Stomach (tissue), 9 donors: Measurements from ENCODE around the gene NR2C1. TPM values are rescaled to one million over a fixed set of nuclear protein-coding genes. Genes with fewer than 3 reads are reported as not detected.

Source experiments
- DNase-seq, 2 donors: peaks; one replicate each; pipeline versions ENCODE4 v3.0.0 to v3.0.0-alpha.2; 2013 to 2019
- H3K27ac ChIP-seq, 5 donors: fragments of 200-600 bp in 4 of 5; sonication (generic) in 4 of 5; one replicate each; pipeline ENCODE4 v1.5.1; 2013 to 2019; ENCODE audit warnings: mild to moderate bottlenecking in 1 of 5, moderate library complexity in 1 of 5
- H3K27me3 ChIP-seq, 3 donors: fragments of 200-600 bp; sonication (generic); one replicate each; pipeline ENCODE4 v1.5.1; 2017 to 2019; ENCODE audit warnings: mixed run types in 1 of 3
- H3K36me3 ChIP-seq, 4 donors: fragments of 200-600 bp; sonication (generic); 1 replicate in 3 of 4; 2 replicates in 1 of 4; pipeline ENCODE4 v1.5.1; 2016 to 2019
- H3K4me1 ChIP-seq, 4 donors: fragments of 200-600 bp; sonication (generic); one replicate each; pipeline ENCODE4 v1.5.1; 2016 to 2019
- H3K4me3 ChIP-seq, 4 donors: fragments of 200-600 bp; sonication (generic) in 3 of 4; one replicate each; pipeline ENCODE4 v1.5.1; 2016 to 2019; ENCODE audit warnings: mild to moderate bottlenecking in 1 of 4
- H3K9me3 ChIP-seq, 4 donors: fragments of 200-600 bp; sonication (generic); one replicate each; pipeline ENCODE4 v1.5.1; 2016 to 2019
- EP300 ChIP-seq: sonication (generic); formaldehyde crosslinking; IDR thresholded peaks from one replicate; pipeline ENCODE4 v1.6.1; 2017; ENCODE audit warnings: antibody characterized with exemption
- POLR2A ChIP-seq, 4 donors: fragments of 450-650 bp; IDR thresholded peaks; one replicate each; pipeline ENCODE4 v1.6.1; 2016; ENCODE audit warnings: antibody characterized with exemption in 4 of 4, control low read depth in 2 of 4, mild to moderate bottlenecking in 1 of 4, moderate library complexity in 1 of 4
- POLR2AphosphoS5 ChIP-seq, 3 donors: sonication (generic); formaldehyde crosslinking; IDR thresholded peaks; one replicate each; pipeline ENCODE4 v1.6.1; 2016; ENCODE audit warnings: antibody characterized with exemption in 3 of 3
- WGBS, 5 donors: extraction: QIAGEN DNeasy Blood & Tissue Kit in 3 of 5; methylation state at CpG; one replicate each; pipeline versions ENCODE4 v1.1.5 to v1.1.7; 2013 to 2018; 5-methylcytosine and 5-hydroxymethylcytosine counted together
- intact Hi-C: fragments of 100-400 bp; cut with DNase I; formaldehyde crosslinking; loops from one replicate; pipeline ENCODE4 v1.15.1; 2023; ENCODE audit warnings: low total_unique reads
- polyA plus RNA-seq, 3 donors: library from polyadenylated mRNA; stranded (reverse); fragments of 200-250 nt; gene quantifications; one replicate each; pipeline ENCODE4 v1.2.3, GENCODE V29; 2013
- total RNA-seq, 5 donors: library from RNA; depleted of rRNA; stranded (reverse); fragments of >200 nt; gene quantifications; one replicate each; pipeline versions ENCODE4 v1.1.0 to v1.2.3, GENCODE V29; 2014 to 2016
- TF ChIP-seq, protein P1 (sequence below), 7 experiments: fragments of 450-650 bp in 4 of 7; fragments of 200-600 bp in 3 of 7; sonication (generic) in 3 of 7; IDR thresholded peaks; one replicate each; pipeline ENCODE4 v1.5.1; 2016 to 2019; ENCODE audit warnings: antibody characterized with exemption in 7 of 7, control low read depth in 2 of 7, mild to moderate bottlenecking in 1 of 7
- donor health status: healthy with polysubstance abuse.
- donor health status: Bipolar disorder and iron deficiency.
- donor health status: healthy.

Gene NR2C1
- total and polyA plus RNA-seq, 8 donors, result 8.7 to 76.4 (median 30.8) TPM

DNA sequence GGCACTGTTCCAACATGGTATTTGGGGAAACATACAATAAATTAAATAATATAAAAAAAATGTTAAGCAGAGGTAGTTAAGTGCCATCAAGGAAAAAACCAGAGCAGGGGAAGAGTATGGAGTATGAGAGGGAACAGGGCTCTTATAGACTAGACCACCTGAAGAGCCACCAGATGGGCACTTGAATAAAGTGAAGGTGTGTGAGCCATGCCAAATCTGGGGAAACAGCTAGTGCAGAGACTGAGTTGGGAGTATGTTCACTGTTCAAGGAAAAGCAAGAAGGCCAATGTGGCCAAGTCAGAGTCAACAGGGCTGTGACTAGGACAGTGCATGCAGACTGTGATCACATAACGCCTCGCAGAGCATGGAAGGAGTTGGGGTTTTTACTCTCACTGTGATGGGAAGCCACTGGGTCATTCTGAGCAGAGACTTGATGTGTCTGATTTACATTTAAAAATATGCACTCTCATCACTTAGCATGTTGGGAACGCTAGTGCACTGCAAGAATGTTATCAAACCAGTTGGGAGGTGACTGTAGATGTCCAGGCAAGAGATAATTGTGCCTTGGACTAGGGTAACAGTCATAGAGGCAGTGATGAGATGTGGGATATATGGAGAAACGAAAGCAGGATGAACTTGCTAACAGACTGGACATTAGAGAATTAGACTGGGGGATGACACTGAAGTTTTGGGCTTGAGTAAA is 95.5 kb downstream of the NR2C1 start:
- H3K9me3 ChIP-seq, result no peaks in the 10 kb centered on the region
- intact Hi-C loops, result no loop called here
- TF ChIP-seq EP300 (no peak), POLR2A (IDR thresholded peaks at IDR 0.05) (no peak), POLR2AphosphoS5 (IDR thresholded peaks at IDR 0.05) (no peak)
- TF ChIP-seq, protein P1, sequence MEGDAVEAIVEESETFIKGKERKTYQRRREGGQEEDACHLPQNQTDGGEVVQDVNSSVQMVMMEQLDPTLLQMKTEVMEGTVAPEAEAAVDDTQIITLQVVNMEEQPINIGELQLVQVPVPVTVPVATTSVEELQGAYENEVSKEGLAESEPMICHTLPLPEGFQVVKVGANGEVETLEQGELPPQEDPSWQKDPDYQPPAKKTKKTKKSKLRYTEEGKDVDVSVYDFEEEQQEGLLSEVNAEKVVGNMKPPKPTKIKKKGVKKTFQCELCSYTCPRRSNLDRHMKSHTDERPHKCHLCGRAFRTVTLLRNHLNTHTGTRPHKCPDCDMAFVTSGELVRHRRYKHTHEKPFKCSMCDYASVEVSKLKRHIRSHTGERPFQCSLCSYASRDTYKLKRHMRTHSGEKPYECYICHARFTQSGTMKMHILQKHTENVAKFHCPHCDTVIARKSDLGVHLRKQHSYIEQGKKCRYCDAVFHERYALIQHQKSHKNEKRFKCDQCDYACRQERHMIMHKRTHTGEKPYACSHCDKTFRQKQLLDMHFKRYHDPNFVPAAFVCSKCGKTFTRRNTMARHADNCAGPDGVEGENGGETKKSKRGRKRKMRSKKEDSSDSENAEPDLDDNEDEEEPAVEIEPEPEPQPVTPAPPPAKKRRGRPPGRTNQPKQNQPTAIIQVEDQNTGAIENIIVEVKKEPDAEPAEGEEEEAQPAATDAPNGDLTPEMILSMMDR (IDR thresholded peaks at IDR 0.05), result no peak
- DNase-seq, result no peak
- H3K4me1 ChIP-seq, result peaks cover 0 to 3% (median 0%) of the 10 kb centered on the region in 4 donors
- no peak overlapping the region for H3K27ac ChIP-seq
- H3K4me3 ChIP-seq, result no peak overlapping the region
- no peaks in the 10 kb centered on the region for H3K27me3 ChIP-seq
- peaks cover 0 to 3% (median 1%) of the 10 kb centered on the region in 4 donors for H3K36me3 ChIP-seq
- WGBS, 5 donors, result 88 to 94% (median 91%) methylated on average over 4 of the region's 4 CpGs

DNA sequence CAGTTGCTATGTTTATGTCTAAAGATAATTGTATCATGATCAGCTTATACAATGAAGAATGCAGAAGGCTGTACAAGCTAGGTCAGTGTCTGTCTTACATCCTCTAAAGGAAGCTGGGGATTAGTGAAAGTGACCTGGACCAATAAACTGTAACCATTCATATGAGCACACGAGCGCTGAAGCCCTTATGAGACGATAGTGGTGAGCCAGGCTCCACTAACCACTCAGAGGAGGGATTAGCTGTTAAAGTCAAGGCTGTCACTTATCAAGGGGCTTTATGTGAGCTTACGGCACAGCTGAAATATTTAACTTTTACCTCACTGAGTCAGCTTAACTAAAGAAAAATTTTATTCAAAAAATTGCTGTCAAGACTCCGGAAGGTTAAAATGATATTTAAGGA is 100.2 kb downstream of the NR2C1 start:
- Histone ChIP-seq H3K4me3 (no peak overlapping the region), H3K4me1 (no peaks in the 10 kb centered on the region), H3K27me3 (no peaks in the 10 kb centered on the region), H3K36me3 (peaks cover 0 to 23% (median 16%) of the 10 kb centered on the region in 4 donors), H3K9me3 (no peaks in the 10 kb centered on the region), H3K27ac (no peak overlapping the region)
- no peak for TF ChIP-seq EP300
- intact Hi-C loops, result no loop called here
- WGBS, 5 donors, result 73 to 83% (median 75%) methylated on average over 5 of the region's 5 CpGs
- DNase-seq, result peak in 1 of 2 donors; percentile 37

DNA sequence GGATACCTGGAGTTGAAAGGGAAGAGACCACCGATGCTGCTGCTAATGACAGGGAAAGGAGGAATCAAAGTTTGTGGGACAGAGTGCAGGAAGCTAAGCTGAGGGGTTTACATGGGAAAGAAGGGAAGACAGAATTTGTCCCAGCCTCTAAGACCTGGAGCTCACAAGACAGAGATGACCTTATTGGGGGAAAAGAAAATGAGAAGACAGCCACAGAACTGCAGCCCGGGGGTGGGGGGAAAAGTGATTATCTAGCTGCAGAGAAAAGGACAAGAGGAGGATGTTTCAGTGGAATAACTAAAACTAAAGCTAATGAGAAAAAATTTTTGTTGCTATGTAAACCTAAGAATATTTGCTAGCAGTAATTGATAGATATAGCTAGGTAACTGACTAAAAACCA is 100.6 kb downstream of the NR2C1 start:
- no peak overlapping the region for H3K4me3 ChIP-seq
- intact Hi-C loops, result no loop called here
- DNase-seq, result no peak
- H3K27me3 ChIP-seq, result no peaks in the 10 kb centered on the region
- no peak overlapping the region for H3K27ac ChIP-seq
- peaks cover 0 to 23% (median 16%) of the 10 kb centered on the region in 4 donors for H3K36me3 ChIP-seq
- no peaks in the 10 kb centered on the region for H3K9me3 ChIP-seq
- no peaks in the 10 kb centered on the region for H3K4me1 ChIP-seq
- WGBS, 5 donors, result 85 to 94% (median 92%) methylated on average over 2 of the region's 2 CpGs
- TF ChIP-seq EP300, result no peak
- TF ChIP-seq, protein P1 (IDR thresholded peaks at IDR 0.05), result no peak
- no peak for TF ChIP-seq POLR2A (IDR thresholded peaks at IDR 0.05)
- TF ChIP-seq POLR2AphosphoS5 (IDR thresholded peaks at IDR 0.05), result no peak

DNA sequence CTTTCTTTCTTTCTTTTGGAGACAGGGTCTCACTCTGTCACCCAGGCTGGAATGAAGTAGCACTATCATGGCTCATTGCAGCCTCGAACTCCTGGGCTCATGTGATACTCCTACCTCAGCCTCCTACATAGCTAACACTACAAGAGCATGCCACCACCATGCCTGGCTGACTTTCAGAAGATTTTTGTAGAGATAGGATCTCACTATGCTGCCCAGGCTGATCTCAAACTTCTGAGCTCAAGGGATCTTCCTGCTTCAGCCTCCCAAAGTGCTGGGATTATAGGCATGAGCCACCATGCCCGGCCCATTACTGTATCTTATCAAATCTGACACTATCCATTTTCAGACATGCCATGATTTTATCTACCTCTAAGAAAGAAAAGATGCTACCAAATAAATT is 101.5 kb downstream of the NR2C1 start:
- Histone ChIP-seq H3K27me3 (no peaks in the 10 kb centered on the region), H3K4me1 (no peaks in the 10 kb centered on the region), H3K36me3 (peaks cover 0 to 23% (median 16%) of the 10 kb centered on the region in 4 donors), H3K9me3 (no peaks in the 10 kb centered on the region), H3K4me3 (no peak overlapping the region), H3K27ac (no peak overlapping the region)
- intact Hi-C loops, result no loop called here
- WGBS, 5 donors, result 92 to 98% (median 96%) methylated on average over 2 of the region's 2 CpGs
- TF ChIP-seq, protein P1 (IDR thresholded peaks at IDR 0.05), result no peak
- TF ChIP-seq POLR2AphosphoS5 (IDR thresholded peaks at IDR 0.05) (no peak), POLR2A (IDR thresholded peaks at IDR 0.05) (no peak), EP300 (no peak)
- no peak for DNase-seq

DNA sequence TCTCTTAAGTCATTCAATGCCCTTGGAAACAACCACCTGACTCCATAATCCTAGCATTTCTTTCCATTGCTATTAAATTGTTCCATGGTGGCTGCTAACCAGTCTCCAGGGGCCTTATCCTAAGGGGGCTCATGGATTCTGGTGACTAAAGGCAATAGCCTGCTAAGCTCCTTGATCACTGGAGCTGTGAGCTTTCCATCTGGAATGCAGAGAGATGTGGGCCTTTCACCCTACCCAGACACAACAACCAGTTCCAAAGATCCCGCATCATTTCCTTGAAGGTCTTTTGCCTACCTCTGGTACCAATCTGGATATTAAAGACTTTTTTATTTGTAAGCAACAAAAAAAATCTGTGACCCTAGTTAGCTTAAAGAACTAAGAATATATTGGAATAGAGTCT is 102.9 kb downstream of the NR2C1 start:
- no peaks in the 10 kb centered on the region for H3K9me3 ChIP-seq
- intact Hi-C loops, result no loop called here
- no peaks in the 10 kb centered on the region for H3K4me1 ChIP-seq
- peaks cover 0 to 23% (median 16%) of the 10 kb centered on the region in 4 donors for H3K36me3 ChIP-seq
- 94 to 100% (median 100%) methylated on average over 1 of the region's 1 CpG for WGBS, 5 donors
- no peak overlapping the region for H3K27ac ChIP-seq
- DNase-seq, result no peak
- no peak for TF ChIP-seq POLR2A (IDR thresholded peaks at IDR 0.05)
- TF ChIP-seq, protein P1 (IDR thresholded peaks at IDR 0.05), result no peak
- no peak for TF ChIP-seq EP300
- no peak for TF ChIP-seq POLR2AphosphoS5 (IDR thresholded peaks at IDR 0.05)
- no peaks in the 10 kb centered on the region for H3K27me3 ChIP-seq
- H3K4me3 ChIP-seq, result no peak overlapping the region
